Calu3 (cell line): ENCODE data around the gene ALDH7A1. TPM values are rescaled to one million over a fixed set of nuclear protein-coding genes. Genes with fewer than 3 reads are reported as not detected.
"Not testable (repeated sequence)": the region's sequence is repeated elsewhere in the genome, so short reads cannot be mapped to it uniquely, and the experiment has no call there.

Experiments
- BruUV-seq: library from RNA; stranded (reverse); fragments of 400-500 nt; replicated peaks from 2 replicates; lab custom pipeline; 2021; lab: Mats Ljungman, UMichigan
- CTCF ChIA-PET: fragments of 300-600 bp; sonication (Branson Sonifier 250); formaldehyde crosslinking; loops from one replicate; lab custom pipeline; 2022; ENCODE audit warnings: antibody characterized with exemption; lab: Charles Lee
- DNase-seq: peaks from one replicate; pipeline ENCODE4 v3.0.0; 2022
- H3K27ac Mint-ChIP-seq: one replicate; pipeline ENCODE4 v1.8.0; 2022; ENCODE audit warnings: mixed read lengths; ENCODE audit not compliant: unreplicated experiment
- H3K27me3 Mint-ChIP-seq: one replicate; pipeline ENCODE4 v1.8.0; 2022; ENCODE audit warnings: mixed read lengths; ENCODE audit not compliant: unreplicated experiment
- H3K36me3 Mint-ChIP-seq: one replicate; pipeline ENCODE4 v1.8.0; 2022; ENCODE audit warnings: mild to moderate bottlenecking, moderate library complexity, mixed read lengths; ENCODE audit not compliant: insufficient read depth, unreplicated experiment
- H3K4me1 Mint-ChIP-seq: one replicate; pipeline ENCODE4 v1.8.0; 2022; ENCODE audit warnings: mild to moderate bottlenecking, low read depth, mixed read lengths; ENCODE audit not compliant: unreplicated experiment
- H3K4me3 Mint-ChIP-seq: one replicate; pipeline ENCODE4 v1.8.0; 2022; ENCODE audit warnings: mild to moderate bottlenecking, low read depth, moderate library complexity, mixed read lengths; ENCODE audit not compliant: unreplicated experiment
- H3K9me3 Mint-ChIP-seq: one replicate; pipeline ENCODE4 v1.8.0; 2022; ENCODE audit warnings: low read depth, mixed read lengths; ENCODE audit not compliant: unreplicated experiment
- CTCF ChIP-seq: fragments of 200-600 bp; IDR thresholded peaks from one replicate; pipeline ENCODE4 v1.8.0; 2022; ENCODE audit warnings: antibody characterized with exemption; ENCODE audit not compliant: unreplicated experiment
- intact Hi-C: fragments of 100-400 bp; cut with micrococcal nuclease; formaldehyde crosslinking; loops from one replicate; pipeline ENCODE4 v1.10.0; 2022; ENCODE audit not compliant: unreplicated experiment
- total RNA-seq: library from RNA; stranded (reverse); gene quantifications from 2 replicates; pipeline ENCODE4 v1.2.3, GENCODE V29; 2022

Gene ALDH7A1
- total RNA-seq, 1 experiment from 2014 or later: 108 TPM

- Mint-ChIP-seq H3K4me3 (no peak overlapping the region), H3K27ac (no peak overlapping the region), H3K9me3 (no peaks in the 10 kb centered on the region), H3K4me1 (no peaks in the 10 kb centered on the region), H3K36me3 (no peaks in the 10 kb centered on the region), H3K27me3 (no peaks in the 10 kb centered on the region)
- no TSS peak for BruUV-seq
- no peak for DNase-seq
- intact Hi-C loops: no loop called here
- TF ChIP-seq CTCF: no peak
- CTCF ChIA-PET: no interaction called here
Measured at GRCh38 chr5:126520593-126520953, 74.4 kb downstream of the ALDH7A1 start.

- no TSS peak for BruUV-seq
- H3K4me1 Mint-ChIP-seq: no peaks in the 10 kb centered on the region
- no peaks in the 10 kb centered on the region for H3K9me3 Mint-ChIP-seq
- CTCF ChIA-PET: interaction anchor here (0.7 kb wide), 1 partner anchor 909 kb away, joined by 3 read pairs; no protein-coding TSS in a partner anchor
- no peaks in the 10 kb centered on the region for H3K36me3 Mint-ChIP-seq
- no peak for DNase-seq
- intact Hi-C loops: no loop called here
- TF ChIP-seq CTCF: no peak
- no peaks in the 10 kb centered on the region for H3K27me3 Mint-ChIP-seq
- no peak overlapping the region for H3K27ac Mint-ChIP-seq
- no peak overlapping the region for H3K4me3 Mint-ChIP-seq
Measured at GRCh38 chr5:126519637-126520592, 75.1 kb downstream of the ALDH7A1 start.

GRCh38 chr5:126519223-126519622 lies 75.8 kb downstream of the ALDH7A1 start:
- H3K9me3 Mint-ChIP-seq, H3K4me1 Mint-ChIP-seq, intact Hi-C loops, H3K36me3 Mint-ChIP-seq, H3K4me3 Mint-ChIP-seq, BruUV-seq, DNase-seq, H3K27ac Mint-ChIP-seq, H3K27me3 Mint-ChIP-seq: not testable (repeated sequence)
- CTCF ChIA-PET: interaction anchor here (0.6 to 1.0 kb wide), 2 partner anchors 27 to 168 kb away, joined by 3 to 6 read pairs; no protein-coding TSS in a partner anchor

- BruUV-seq: no TSS peak
Measured at GRCh38 chr5:126516852-126517251, 78.2 kb downstream of the ALDH7A1 start.

More at GRCh38 chr5:126516852-126517251, 78.2 kb downstream of the ALDH7A1 start:
- peaks cover 6% of the 10 kb centered on the region for H3K4me1 Mint-ChIP-seq
- no peak overlapping the region for H3K27ac Mint-ChIP-seq
- CTCF ChIA-PET: interaction anchor here (0.5 to 0.6 kb wide), 2 partner anchors 22 to 73 kb away, joined by 3 read pairs; no protein-coding TSS in a partner anchor
- intact Hi-C loops: no loop called here
- H3K9me3 Mint-ChIP-seq: no peaks in the 10 kb centered on the region
- H3K36me3 Mint-ChIP-seq: no peaks in the 10 kb centered on the region
- TF ChIP-seq CTCF: no peak
- no peak for DNase-seq
- H3K4me3 Mint-ChIP-seq: no peak overlapping the region
- H3K27me3 Mint-ChIP-seq: no peaks in the 10 kb centered on the region
